A204.1 (cell line): ENCODE results near the gene MYEOV.

Experiments
- FAIRE-seq: peaks from 2 replicates; lab custom pipeline; 2012; peaks lifted over from hg19 to GRCh38; lab: Jason Lieb, UNC

MYEOV gene

GRCh38 chr11:69319255-69320106 lies 25.5 kb downstream of the MYEOV start:
- FAIRE-seq = no peak

- FAIRE-seq = no peak
Measured at GRCh38 chr11:69320326-69320725, 26.4 kb downstream of the MYEOV start.

GRCh38 chr11:69320756-69321741 lies 27.1 kb downstream of the MYEOV start:
- FAIRE-seq = no peak

- FAIRE-seq = no peak
Measured at GRCh38 chr11:69321877-69322361, 28.0 kb downstream of the MYEOV start.

- no peak for FAIRE-seq
Measured at GRCh38 chr11:69325446-69325845, 31.5 kb downstream of the MYEOV start.

- FAIRE-seq = no peak
Measured at GRCh38 chr11:69326622-69327219, 32.8 kb downstream of the MYEOV start.

- FAIRE-seq = no peak
Measured at GRCh38 chr11:69327741-69328191, 33.8 kb downstream of the MYEOV start.

GRCh38 chr11:69328231-69328630 lies 34.3 kb downstream of the MYEOV start:
- FAIRE-seq = no peak

GRCh38 chr11:69329581-69329980 lies 35.6 kb downstream of the MYEOV start:
- FAIRE-seq = no peak

- no peak for FAIRE-seq
Measured at GRCh38 chr11:69330330-69330729, 36.4 kb downstream of the MYEOV start.

GRCh38 chr11:69333149-69333710 lies 39.3 kb downstream of the MYEOV start:
- FAIRE-seq = no peak

- no peak for FAIRE-seq
Measured at GRCh38 chr11:69333879-69334278, 39.9 kb downstream of the MYEOV start.

GRCh38 chr11:69335007-69335780 lies 41.2 kb downstream of the MYEOV start:
- FAIRE-seq = no peak

GRCh38 chr11:69335781-69336405 lies 41.9 kb downstream of the MYEOV start:
- no peak for FAIRE-seq

GRCh38 chr11:69337211-69337721 lies 43.3 kb downstream of the MYEOV start:
- no peak for FAIRE-seq

GRCh38 chr11:69339041-69339733 lies 45.2 kb downstream of the MYEOV start:
- FAIRE-seq = no peak

- no peak for FAIRE-seq
Measured at GRCh38 chr11:69339983-69340565, 46.1 kb downstream of the MYEOV start.

GRCh38 chr11:69342588-69343330 lies 48.8 kb downstream of the MYEOV start:
- FAIRE-seq = no peak
